NOMO-1 (cell line): ENCODE data around the gene OTOA.
A peak's percentile ranks its signal among the peaks of the same experiment; 100 is the strongest.
"Not testable (repeated sequence)": the region's sequence is repeated elsewhere in the genome, so short reads cannot be mapped to it uniquely, and the experiment has no call there.

Source experiments
- DNase-seq, 2 experiments: peaks; one replicate each; lab custom pipeline; 2025; ENCODE audit not compliant: unreplicated experiment in 2 of 2; lab: John Stamatoyannopoulos, UW

The OTOA gene

GRCh38 chr16:21639493-21639892 is 24.3 kb upstream of the OTOA start:
- no peak for DNase-seq

DNA sequence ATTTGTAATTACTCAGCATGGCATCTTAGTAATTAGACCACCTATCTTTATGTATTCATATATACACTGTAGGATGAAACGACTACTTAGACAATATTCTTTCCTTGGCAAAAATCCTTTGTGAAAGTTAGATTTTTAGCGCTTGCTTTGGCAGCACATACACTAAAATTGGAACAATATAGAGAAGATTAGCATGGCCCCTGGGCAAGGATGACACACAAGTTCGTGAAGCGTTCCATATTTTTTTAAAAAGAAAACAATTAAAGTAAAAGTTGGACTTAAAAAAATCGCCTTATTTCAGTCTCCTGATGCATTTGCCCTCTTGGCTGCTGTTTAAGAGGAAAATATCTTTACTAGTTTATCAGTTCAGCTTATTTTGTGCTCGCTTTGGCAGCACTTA is 21.9 kb upstream of the OTOA start:
- no peak for DNase-seq

GRCh38 chr16:21642861-21643260 is 20.9 kb upstream of the OTOA start:
- peak in 1 of 2 experiments; percentile 62 for DNase-seq

DNA sequence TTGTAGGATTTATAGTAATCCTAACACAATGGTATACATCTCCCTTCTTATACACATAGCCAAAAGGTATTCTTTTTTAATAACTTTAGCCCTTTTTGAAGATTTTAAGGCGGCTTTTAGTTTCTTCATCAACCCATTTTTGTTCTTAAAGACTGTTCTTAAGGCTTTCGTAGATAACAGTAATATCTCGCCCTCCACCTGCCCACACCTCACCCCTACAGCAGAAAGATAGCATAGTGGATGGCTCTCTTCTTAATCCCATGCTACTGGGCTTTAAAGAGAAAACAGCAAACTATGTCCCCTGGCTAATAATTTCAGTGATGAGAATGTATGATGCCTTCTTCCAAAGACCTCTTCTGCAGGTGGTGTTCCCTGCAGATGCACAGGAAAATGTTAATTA is 20.0 kb upstream of the OTOA start:
- DNase-seq = no peak

GRCh38 chr16:21644674-21645073 is 19.1 kb upstream of the OTOA start:
- no peak for DNase-seq

- DNase-seq = peak; percentile 78 to 94
These were observed 18.5 kb upstream of the OTOA start for GRCh38 chr16:21645261-21645721.

DNA sequence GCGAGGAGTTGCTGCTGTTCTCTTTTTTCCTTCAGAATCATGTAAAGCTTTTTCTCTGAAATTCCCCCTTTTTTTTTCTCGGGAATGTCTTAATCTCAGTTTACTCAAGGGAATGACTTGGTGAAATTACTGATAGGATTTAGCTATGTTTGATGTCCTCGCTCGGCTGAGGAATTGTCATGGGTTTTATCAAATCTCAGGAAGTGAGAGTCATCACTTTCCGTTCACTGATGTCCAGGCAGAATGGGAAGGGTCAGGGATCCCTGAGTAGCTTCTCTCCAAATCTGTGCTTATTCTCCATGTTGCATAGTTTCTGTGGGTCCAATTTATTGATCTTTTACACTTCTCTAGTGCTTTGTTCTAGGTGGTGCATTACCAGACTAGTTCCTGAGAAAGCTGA is 17.7 kb upstream of the OTOA start:
- DNase-seq = no peak

DNA sequence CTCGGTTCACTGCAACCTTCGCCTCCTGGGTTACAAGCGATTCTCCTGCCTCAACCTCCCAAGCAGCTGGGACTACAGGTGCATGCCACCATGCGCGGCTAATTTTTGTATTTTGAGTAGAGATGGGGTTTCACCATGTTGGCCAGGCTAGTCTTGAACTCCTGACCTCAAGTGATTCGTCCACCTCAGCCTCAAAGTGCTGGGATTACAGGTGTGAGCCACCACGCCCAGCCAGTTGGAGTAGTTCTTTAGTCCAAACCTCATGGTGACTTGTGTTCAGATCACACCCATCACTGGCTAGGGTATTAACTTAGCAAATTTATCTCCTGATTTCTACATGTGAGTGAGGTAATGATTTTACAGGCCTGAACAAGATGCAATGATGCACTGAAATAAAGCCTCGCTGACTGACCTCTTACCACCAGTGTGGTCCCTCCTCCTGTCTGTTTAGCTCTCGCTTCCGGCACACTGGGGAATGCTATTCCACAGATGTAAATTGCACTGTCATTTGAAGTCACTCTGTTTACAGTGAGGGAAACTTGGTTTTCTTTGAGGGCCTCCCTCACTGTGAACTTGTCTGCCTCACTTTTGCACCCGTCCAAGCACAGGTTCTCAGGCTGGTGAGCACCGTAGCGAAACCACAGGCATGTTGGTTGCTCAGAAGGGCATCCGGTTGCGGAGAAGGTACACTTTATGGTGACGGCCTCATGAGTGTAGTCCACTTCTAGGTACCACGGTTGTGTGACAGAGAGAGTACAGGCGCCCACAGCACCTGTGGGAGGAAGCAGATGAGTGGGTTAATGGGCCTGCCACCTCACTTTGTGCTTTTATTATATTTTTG is 16.8 kb upstream of the OTOA start:
- DNase-seq = no peak

DNA sequence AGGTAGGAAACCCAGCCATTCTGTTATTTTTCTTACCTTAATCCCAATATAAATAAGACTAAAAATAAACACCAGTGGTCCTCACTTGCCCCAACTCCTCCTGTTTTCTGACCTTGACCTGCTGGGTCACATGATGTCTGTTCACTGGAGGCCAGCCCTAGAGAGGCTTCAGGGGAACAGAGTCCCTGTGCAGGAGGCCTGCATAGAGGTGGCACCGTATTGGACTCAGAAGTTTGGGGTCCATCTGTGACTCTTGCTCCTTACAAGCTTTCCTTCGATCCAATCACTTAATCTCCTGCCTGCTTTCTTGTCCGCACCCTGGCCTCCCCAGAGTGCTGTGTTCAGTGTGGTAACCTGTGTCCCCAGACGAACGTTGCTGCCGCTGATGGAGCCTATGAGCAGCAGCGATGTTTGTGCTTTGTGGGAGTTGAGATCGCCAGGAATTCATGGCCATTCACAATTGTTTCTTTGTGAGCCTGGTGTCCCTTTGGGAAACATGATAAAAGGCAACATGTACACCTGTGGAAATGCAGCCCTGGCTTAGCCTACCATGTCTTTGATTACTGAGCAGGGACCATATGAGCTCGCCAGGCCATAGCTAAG is 16.1 kb upstream of the OTOA start:
- no peak for DNase-seq

DNA sequence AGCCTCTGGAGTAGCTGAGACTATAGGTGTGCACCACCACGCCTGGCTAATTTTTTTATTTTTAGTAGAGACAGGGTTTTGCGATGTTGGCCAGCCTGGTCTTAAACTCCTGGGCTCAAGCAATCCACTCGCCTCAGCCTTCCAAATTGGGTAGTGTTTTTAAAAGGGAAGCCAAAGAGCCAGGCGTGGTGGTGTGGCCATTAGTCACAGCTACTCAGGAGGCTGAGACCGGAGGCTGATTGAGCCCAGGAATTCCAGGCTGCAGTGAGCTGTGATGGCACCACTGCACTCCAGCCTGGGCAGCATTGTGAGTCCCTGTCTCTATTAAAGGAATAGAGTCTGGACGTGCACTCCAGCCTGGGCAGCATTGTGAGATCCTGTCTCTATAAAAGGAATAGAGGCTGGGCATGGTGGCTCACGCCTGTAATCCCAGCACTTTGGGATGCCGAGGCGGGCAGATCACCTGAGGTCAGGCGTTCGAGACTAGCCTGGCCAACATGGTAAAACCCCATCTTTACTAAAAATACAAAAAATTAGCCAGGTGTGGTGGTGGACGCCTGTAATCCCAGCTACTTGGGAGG is 13.9 kb upstream of the OTOA start:
- not testable (repeated sequence) for DNase-seq

DNA sequence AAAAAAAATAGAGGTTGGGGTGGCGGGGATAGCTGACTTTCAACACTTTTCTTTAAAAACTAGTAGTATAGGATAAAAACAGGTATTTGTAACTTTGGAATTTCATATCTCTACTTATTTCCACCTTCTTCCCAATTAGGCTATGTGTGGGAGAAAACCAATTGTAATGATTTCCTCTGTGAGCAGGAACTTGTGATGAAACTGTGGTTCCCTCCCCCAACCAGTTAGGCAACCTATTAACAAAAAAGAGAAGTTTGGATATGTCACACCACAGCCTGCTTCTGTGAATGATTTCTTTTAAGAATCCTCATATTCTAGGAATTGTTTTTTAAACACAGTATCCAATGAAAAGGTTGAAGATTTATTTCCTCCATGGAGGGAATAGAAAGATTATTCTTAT is 13.2 kb upstream of the OTOA start:
- DNase-seq = peak; percentile 75 to 90

DNA sequence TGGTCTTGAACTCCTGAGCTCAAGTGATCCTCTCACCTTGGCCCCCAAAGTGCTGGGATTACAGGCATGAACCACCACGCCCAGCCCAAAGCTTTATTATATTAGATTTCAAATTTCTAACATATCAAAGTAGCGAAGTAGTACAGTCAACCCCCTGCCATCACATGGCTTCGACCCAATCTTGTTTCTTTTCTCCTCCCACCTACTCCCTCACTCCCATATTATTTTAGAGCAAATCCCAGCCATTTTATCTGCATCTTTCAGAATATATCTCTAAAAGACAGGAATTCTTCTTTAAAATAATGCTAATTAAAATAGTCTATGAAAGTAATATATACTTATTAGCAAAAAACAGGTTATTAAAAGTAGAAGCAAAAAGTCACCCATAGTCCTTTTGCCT is 12.3 kb upstream of the OTOA start:
- DNase-seq = no peak

DNA sequence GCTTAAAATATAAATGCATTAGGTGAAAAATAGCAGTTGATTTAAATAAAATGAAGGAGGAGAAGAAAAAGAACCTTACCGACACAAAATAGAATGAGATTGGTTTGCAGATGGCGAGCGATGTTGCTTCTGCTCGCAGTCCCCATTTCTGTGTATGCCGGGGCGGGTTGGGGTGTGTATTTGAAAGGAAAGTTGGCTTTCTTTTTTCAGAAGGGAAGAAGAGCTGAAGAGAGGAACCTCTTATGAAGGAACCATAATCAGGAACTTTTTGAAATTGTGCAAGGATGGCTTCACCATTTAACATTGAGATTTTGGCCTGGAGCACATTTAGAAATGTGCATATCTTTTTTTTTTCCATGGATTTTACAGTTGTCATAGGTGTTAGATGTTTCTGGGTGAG is 11.3 kb upstream of the OTOA start, which contains the start of gene IGSF6:
IGSF6 (minus strand) TSS at position 156 of the 400 bp plus-strand sequence; CDS start at position 146, 10 bp downstream.
- DNase-seq = peak; percentile 66 to 69

GRCh38 chr16:21653571-21653970 is 10.2 kb upstream of the OTOA start:
- DNase-seq = no peak

GRCh38 chr16:21654466-21654865 is 9.3 kb upstream of the OTOA start:
- no peak for DNase-seq

GRCh38 chr16:21654881-21655280 is 8.9 kb upstream of the OTOA start:
- DNase-seq = no peak

DNA sequence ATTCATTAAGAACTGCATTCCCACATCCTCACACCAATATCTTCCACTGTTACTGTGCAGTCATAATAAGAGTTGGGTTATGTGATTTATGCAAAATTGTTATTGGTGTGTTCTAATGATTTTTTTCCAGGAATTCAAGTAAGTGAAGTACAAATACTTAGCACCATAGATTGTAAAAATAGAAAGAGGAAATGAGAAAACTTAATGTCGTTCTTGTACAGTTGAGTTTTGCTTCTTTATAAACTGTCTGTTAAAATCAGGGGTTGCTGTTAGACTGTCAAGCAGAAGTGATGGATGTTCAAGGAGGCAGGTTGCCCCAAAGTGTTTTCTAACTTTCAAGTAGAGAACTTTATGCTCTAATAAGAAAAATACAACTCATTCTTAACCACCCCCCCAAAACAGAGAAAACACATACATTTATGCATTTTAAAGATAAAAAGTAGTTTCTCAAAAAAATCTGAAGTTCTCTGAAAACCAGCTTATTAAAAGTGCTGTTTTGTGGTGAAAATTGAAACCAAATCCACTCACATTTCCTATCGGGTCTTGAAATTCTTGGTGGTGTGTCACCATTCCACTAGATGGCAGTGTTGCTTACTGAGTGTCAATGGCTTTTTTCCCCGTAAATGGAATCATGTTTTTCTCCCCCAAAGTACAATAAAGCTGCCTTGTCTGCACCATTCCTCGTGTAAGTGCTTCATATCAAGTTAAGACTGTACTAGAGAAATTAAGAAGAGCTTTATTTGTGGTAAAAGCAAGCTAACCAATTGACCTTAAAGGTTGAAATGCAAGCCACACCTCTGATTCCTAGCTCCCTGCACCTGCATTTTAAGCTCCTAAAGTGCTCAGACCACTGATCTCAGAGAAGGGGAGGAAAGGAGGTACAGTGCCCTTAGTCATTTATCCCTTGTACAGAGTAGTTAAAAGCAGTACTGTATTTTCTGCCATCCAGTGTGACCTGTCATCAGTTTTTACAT is 6.7 kb upstream of the OTOA start:
- DNase-seq = peak; percentile 76 to 90

DNA sequence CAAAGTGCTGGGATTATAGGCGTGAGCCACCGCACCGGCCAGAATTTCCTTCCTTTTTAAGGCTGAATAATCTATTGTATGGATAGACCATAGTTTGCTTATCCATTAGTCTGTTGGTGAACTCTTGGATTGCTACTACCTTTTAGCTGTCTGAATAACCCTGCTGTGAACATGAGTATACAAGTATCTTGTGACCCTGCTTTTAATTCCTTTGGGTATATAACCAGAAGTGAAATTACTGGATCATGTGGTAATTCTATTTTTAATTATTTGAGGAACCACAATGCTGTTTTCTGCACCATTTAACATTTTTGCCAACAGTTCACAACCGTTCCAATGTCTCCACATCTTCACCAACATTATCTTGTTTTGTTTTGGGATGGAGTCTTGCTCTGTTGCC is 4.6 kb upstream of the OTOA start:
- DNase-seq = peak in 1 of 2 experiments; percentile 60

DNA sequence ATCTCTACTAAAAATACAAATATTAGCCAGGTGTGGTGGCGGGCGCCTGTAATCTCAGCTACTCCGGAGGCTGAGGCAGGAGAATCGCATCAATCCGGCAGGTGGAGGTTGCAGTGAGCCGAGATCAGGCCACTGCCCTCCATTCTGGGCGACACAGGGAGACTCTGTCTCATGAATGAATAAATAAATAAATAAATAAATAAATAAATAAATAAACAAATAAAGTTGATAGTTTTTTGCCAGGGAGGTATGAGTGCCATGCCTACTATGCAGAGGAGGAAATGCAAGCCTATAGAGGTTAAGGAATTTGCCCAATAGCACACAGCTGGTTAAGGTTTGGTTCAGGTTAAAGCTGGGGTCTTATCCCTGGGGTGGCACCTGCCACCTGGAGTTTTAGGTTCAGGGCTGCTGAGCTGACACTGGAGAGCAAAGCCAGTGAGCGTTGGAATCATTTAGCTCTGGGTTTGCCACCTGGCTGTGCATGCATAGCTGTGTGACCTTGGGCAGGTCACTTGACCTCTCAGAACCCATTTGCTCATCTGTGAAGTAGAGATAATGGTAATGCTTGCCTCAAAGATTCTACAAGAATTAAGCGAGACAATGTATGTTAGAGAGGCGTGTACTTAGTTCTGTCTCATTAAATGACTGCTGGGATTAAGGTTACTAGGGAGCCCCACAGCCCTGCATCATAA is 1.2 kb downstream of the OTOA start:
- no peak for DNase-seq

DNA sequence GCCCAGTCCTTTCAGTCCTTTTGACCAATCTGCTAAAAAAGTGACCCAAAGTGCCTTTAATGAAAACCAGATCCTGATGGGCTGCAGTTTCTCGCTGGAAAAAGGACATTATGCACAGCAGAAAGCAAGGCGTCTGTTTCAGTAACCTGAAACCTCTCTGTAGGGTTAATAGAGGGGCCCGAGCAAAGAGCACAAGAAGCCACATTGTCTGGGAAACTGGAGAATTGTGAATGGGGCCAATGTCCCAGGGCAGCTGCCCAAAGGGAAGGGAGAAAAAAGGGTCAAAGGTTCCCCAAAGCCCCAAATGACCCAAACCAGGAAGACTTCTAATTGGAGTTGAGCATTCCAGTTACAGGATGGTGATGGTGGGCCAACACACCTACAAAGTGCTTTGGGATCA is 3.0 kb downstream of the OTOA start:
- DNase-seq = no peak
